Sigmoid colon (tissue), 4 donors: Measurements from ENCODE around the gene CEP57L1.

Experiments
- CTCF ChIP-seq, 4 experiments: fragments of 450-650 bp in 3 of 4; fragments of 200-600 bp in 1 of 4; IDR thresholded peaks; one replicate each; pipeline ENCODE4 v1.5.1; 2016 to 2019; ENCODE audit warnings: antibody characterized with exemption in 4 of 4, mild to moderate bottlenecking in 3 of 4, moderate library complexity in 2 of 4
- EP300 ChIP-seq, 4 donors: sonication (generic); formaldehyde crosslinking; IDR thresholded peaks; one replicate each; pipeline ENCODE4 v1.6.1; 2017; ENCODE audit warnings: antibody characterized with exemption in 4 of 4
- POLR2A ChIP-seq, 2 donors: fragments of 450-650 bp; IDR thresholded peaks; one replicate each; pipeline ENCODE4 v1.6.1; 2016; ENCODE audit warnings: antibody characterized with exemption in 2 of 2, mild to moderate bottlenecking in 2 of 2, moderate library complexity in 2 of 2
- POLR2AphosphoS5 ChIP-seq, 4 donors: sonication (generic); formaldehyde crosslinking; IDR thresholded peaks; one replicate each; pipeline ENCODE4 v1.6.1; 2017; ENCODE audit warnings: antibody characterized with exemption in 4 of 4

DNA sequence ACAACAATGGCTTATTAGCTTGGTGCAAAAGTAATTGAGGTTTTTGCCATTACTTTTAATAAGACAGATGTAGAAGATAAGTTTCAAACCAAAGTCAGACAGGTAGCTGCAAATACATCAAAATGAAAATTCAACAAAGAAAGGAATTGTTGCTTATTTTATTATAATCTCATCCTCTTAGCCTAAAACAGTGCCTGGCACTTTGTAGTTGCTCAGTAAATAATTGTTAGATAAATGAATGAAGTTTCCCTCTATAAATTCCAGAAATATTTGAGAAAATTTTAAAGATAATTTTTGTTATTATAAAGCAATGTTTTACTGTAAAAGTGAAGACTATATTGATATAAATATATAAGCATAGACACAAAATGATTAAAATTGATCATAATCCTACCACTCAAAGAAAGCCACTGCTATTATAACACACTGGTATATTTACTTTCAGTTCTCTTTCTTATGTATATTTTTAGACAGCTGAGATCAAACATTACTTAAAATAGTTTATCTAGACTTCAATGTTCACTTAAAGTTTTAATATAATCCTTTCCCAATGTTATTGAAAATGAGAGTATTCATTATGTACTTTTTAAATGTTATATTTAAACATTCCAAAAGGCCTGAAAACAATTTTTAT, 43.2 kb upstream of the CEP57L1 start:
- TF ChIP-seq CTCF (IDR thresholded peaks at IDR 0.05) (no peak), POLR2A (IDR thresholded peaks at IDR 0.05) (no peak), POLR2AphosphoS5 (IDR thresholded peaks at IDR 0.05) (no peak), EP300 (IDR thresholded peaks at IDR 0.05) (no peak)
